Activated CD8-positive, alpha-beta memory T cell treated with anti-CD3 and anti-CD28 coated beads, Interleukin-2, amount 10 ng/mL, durations not matched to agents 7 days and 5 days (primary cell): ENCODE data around the gene TMTC2. TPM values are rescaled to one million over a fixed set of nuclear protein-coding genes. Genes with fewer than 3 reads are reported as not detected.

Experiments
- ATAC-seq: fragments of 150-1000 bp; cut with Tn5 transposase; one replicate; pipeline ENCODE4 v1.10.0; 2021; ENCODE audit warnings: moderate library complexity
- CTCF ChIA-PET: fragments of 350-600 bp; sonication (Branson Sonifier 250); formaldehyde crosslinking; loops from one replicate; lab custom pipeline; 2021; ENCODE audit warnings: antibody characterized with exemption; lab: Charles Lee
- DNase-seq: peaks from one replicate; pipeline ENCODE4 v3.0.0-alpha.2; 2020
- H3K27ac Mint-ChIP-seq: one replicate; pipeline ENCODE4 v1.8.0; 2021; ENCODE audit warnings: mild to moderate bottlenecking, mixed read lengths
- H3K27me3 Mint-ChIP-seq: one replicate; pipeline ENCODE4 v1.8.0; 2021; ENCODE audit warnings: mixed read lengths
- H3K36me3 Mint-ChIP-seq: one replicate; pipeline ENCODE4 v1.8.0; 2021; ENCODE audit warnings: mild to moderate bottlenecking, mixed read lengths
- H3K4me1 Mint-ChIP-seq: one replicate; pipeline ENCODE4 v1.8.0; 2021; ENCODE audit warnings: mixed read lengths
- H3K4me3 Mint-ChIP-seq: one replicate; pipeline ENCODE4 v1.8.0; 2021; ENCODE audit warnings: mild to moderate bottlenecking, moderate library complexity, mixed read lengths
- H3K9me3 Mint-ChIP-seq: one replicate; pipeline ENCODE4 v1.8.0; 2022; ENCODE audit warnings: low read depth, mixed read lengths
- total RNA-seq, 2 experiments: library from RNA; stranded (reverse); gene quantifications; one replicate each; pipeline ENCODE4 v1.2.3, GENCODE V29; 2021

The TMTC2 gene
- total RNA-seq, 2 experiments from 2014 or later, result 3.3 to 4.5 TPM

DNA sequence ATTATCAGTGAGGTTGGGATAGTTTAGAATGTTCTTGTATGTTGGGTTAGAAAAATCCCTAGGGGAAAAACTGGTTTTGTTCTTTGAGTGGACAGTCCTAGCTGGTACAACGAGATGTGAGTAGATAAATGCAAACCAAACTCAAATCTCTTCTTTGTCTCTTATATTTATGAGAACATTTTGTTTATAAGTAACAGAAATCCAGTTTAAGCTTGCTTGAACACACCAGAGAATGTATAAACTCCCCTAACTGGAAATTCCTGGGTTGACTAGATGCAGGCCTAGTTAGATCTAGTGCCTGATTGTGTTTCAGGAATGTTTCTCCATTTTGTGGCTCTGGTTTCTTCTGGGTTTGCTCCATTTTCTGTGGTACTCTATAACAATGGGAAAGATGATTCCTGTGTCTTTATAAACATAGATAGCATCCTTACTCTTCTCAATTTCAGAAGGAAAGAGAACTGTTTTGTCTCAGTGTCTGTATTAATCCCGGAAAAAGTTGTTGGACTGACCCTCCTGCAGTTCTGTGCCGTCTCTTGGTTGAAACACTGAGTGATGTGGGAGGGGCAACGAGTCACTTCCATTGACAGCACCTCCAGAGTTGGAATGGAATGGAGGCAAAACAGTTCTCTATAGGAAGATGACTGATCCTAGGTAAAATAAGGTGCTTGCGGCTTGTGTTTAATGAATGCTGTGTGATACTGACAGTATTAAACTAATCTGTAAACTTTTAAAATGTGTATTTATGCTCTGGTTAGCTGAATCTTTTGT is 244.8 kb downstream of the TMTC2 start:
- peaks cover 2% of the 10 kb centered on the region for H3K36me3 Mint-ChIP-seq
- H3K27ac Mint-ChIP-seq, result no peak overlapping the region
- CTCF ChIA-PET, result interaction anchor here (1.5 kb wide), 1 partner anchor 11 kb away, joined by 4 read pairs; no protein-coding TSS in a partner anchor
- H3K27me3 Mint-ChIP-seq, result no peaks in the 10 kb centered on the region
- DNase-seq (no peak), ATAC-seq (no peak)
- no peaks in the 10 kb centered on the region for H3K4me1 Mint-ChIP-seq
- H3K4me3 Mint-ChIP-seq, result no peak overlapping the region
- no peaks in the 10 kb centered on the region for H3K9me3 Mint-ChIP-seq

DNA sequence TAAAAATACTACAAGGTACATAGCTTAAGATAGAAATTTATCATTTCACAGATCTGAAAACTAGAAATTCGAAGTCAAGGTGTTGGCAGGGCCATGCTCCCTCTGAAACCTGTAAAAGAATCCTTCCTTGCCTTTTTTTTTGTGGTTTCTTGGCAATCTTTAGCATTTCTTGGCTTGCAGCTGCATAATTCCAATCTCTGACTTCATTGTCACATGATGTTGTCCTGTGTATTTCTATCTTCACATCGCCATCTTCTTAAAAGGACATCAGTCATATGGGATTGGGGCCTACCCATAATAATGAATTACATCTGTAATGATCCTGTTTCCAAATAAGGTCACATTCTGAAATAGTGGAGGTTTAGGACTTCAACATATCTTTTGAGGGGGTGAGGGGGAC is 250.4 kb downstream of the TMTC2 start:
- no peak overlapping the region for H3K4me3 Mint-ChIP-seq
- H3K27ac Mint-ChIP-seq, result no peak overlapping the region
- CTCF ChIA-PET, result no interaction called here
- H3K4me1 Mint-ChIP-seq, result no peaks in the 10 kb centered on the region
- no peaks in the 10 kb centered on the region for H3K27me3 Mint-ChIP-seq
- no peak for ATAC-seq
- no peaks in the 10 kb centered on the region for H3K9me3 Mint-ChIP-seq
- peaks cover 1% of the 10 kb centered on the region for H3K36me3 Mint-ChIP-seq
- DNase-seq, result no peak

DNA sequence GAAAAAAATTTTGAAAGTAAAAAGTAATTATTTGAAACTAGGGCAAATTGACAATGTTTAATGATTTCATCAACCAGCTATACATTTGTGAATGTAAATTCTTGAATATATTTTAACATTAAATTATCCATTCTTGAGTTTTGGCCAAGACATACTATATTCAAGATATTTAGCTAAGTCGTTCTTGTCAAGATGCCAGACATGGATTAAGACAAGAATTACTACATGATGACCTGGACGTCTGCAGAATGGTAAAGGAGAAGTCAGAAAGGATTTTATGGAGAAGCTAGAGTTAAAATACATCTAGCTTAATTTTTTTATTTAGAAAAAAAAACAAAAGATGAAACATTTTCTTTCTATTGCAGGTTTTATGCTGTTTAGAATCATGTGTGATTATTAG is 255.8 kb downstream of the TMTC2 start:
- no peaks in the 10 kb centered on the region for H3K9me3 Mint-ChIP-seq
- DNase-seq (no peak), ATAC-seq (no peak)
- CTCF ChIA-PET, result interaction anchor here (1.6 kb wide), 1 partner anchor 12 kb away, joined by 4 read pairs; no protein-coding TSS in a partner anchor
- no peaks in the 10 kb centered on the region for H3K27me3 Mint-ChIP-seq
- no peaks in the 10 kb centered on the region for H3K36me3 Mint-ChIP-seq
- no peaks in the 10 kb centered on the region for H3K4me1 Mint-ChIP-seq
- H3K4me3 Mint-ChIP-seq, result no peak overlapping the region
- H3K27ac Mint-ChIP-seq, result no peak overlapping the region

DNA sequence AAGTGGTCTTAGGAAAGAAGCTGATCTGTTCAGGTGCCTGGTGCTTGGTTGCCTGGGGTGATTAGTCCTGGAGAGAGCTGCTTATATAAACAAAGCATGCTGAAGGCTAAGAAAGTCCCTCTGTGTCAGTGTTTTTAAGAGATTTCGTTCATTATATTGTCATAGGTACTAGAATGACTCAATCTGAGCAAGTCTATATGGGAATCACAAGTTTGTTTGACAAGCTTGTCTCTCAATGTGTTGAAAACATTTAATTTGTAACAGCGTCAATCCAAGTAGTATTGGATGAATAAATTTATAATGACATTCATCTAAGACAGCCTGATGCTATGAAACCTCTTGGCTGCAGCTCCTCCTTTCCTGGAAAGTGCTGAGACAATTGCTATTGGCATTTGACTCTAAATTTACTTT is 256.3 kb downstream of the TMTC2 start:
- CTCF ChIA-PET, result interaction anchor here (1.6 kb wide), 1 partner anchor 12 kb away, joined by 4 read pairs; no protein-coding TSS in a partner anchor
- no peak for DNase-seq
- H3K9me3 Mint-ChIP-seq, result no peaks in the 10 kb centered on the region
- H3K36me3 Mint-ChIP-seq, result no peaks in the 10 kb centered on the region
- H3K4me3 Mint-ChIP-seq, result no peak overlapping the region
- ATAC-seq, result no peak
- H3K27ac Mint-ChIP-seq, result no peak overlapping the region
- H3K27me3 Mint-ChIP-seq, result no peaks in the 10 kb centered on the region
- H3K4me1 Mint-ChIP-seq, result no peaks in the 10 kb centered on the region

DNA sequence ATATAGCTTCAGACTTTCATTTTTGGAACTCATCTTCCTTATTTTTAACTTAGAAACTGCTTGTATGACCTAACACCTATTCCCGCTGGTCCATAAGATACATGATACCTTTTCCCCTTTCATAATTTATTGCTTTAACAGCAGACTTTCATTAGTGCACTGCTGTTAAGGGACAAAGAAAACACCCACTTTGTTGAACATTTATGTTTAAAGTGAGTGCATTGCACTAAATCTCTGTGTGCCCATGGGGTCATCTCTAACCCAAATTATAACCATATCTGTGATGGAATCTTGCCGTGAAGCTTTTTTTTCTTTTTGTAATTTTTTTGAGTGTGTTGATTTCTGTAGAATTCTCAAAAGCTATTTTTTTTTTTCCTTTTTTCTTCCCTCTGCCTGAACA is 261.8 kb downstream of the TMTC2 start:
- Mint-ChIP-seq H3K9me3 (no peaks in the 10 kb centered on the region), H3K36me3 (no peaks in the 10 kb centered on the region), H3K27me3 (no peaks in the 10 kb centered on the region), H3K4me1 (no peaks in the 10 kb centered on the region), H3K4me3 (no peak overlapping the region), H3K27ac (no peak overlapping the region)
- ATAC-seq, result no peak
- CTCF ChIA-PET, result no interaction called here
- no peak for DNase-seq

DNA sequence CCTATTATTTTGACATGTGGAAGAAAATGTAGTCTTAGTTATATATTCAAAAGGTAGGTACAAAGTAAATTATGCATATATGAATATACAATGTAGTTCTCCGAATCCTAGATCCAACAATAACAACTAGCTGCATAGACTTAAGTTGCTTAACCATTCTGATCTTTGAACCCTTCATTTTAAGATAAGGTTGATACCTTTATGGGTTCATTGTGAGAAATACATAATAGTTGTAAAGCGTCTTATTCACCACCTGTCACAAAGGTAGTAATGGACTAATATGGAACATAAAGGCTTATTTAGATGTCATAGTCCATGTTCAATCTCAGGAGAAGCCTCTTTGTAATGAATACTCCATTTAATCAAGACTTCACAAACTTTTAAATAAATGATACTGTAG is 263.6 kb downstream of the TMTC2 start:
- ATAC-seq (no peak), DNase-seq (no peak)
- Mint-ChIP-seq H3K27ac (no peak overlapping the region), H3K4me3 (no peak overlapping the region), H3K36me3 (no peaks in the 10 kb centered on the region), H3K4me1 (no peaks in the 10 kb centered on the region), H3K27me3 (no peaks in the 10 kb centered on the region), H3K9me3 (no peaks in the 10 kb centered on the region)
- CTCF ChIA-PET, result no interaction called here

DNA sequence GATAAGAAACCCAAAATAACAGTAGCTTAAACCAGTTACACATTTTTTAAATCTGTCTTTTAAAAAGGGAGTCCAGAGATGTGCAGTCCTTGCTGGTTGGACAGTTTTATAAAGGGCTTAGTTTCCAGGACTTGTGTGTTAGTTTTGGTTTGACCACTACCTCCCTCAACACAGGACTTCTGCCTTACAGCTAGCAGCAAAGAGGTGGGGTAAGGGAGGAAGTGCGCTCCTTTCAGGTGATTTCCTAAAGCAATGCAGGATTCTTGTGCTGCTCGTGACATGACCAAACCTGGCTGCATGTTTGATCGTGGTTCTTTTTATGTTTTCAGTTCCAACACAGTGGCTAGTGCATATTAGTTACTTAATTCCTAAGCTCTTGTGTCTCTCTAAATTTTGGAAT is 266.2 kb downstream of the TMTC2 start:
- Mint-ChIP-seq H3K4me1 (no peaks in the 10 kb centered on the region), H3K36me3 (no peaks in the 10 kb centered on the region), H3K4me3 (no peak overlapping the region), H3K27ac (no peak overlapping the region), H3K9me3 (peaks cover 2% of the 10 kb centered on the region), H3K27me3 (no peaks in the 10 kb centered on the region)
- no peak for ATAC-seq
- CTCF ChIA-PET, result no interaction called here
- no peak for DNase-seq

DNA sequence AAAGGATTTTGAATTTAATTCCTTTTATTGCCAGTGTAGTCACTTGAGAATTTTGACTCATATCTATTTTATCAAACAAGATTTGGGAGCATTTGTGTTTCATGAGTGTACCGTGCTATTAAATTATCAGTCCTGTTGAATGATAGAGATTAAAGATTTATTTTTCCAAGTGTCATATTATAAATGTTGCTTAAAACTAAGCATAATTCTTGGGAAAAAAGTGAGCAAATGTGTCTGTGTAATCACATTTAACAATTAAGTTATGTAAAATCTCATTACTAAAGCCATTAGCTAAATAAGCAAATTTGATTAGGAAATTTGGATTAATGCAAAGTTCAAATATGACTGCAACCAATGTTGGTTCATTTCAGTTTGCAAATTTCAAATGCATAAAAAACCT is 266.7 kb downstream of the TMTC2 start:
- no peak for ATAC-seq
- no peak overlapping the region for H3K4me3 Mint-ChIP-seq

DNA sequence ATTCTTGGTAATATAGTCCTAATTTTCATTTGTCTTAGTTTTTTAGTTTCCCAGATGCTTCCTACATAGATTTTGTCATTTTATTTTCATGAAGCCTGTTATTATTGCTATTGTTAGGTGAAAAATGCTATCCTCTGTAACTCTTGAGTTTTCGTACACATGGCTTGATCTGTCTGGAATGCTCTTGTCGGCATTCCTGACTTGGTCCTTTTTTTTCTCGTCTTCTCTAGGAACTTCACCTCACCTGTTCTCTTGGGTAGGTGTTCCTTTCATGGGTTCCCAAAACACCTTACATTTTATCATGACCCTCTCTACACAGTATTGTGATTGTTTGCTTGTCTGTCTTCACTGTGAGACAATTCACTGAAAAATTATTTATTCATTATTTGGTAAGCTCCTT is 267.4 kb downstream of the TMTC2 start:
- H3K27ac Mint-ChIP-seq, result no peak overlapping the region
- no peaks in the 10 kb centered on the region for H3K27me3 Mint-ChIP-seq
- no peaks in the 10 kb centered on the region for H3K36me3 Mint-ChIP-seq
- peaks cover 4% of the 10 kb centered on the region for H3K4me1 Mint-ChIP-seq
- peaks cover 2% of the 10 kb centered on the region for H3K9me3 Mint-ChIP-seq
- DNase-seq (no peak), ATAC-seq (no peak)
- CTCF ChIA-PET, result no interaction called here
- H3K4me3 Mint-ChIP-seq, result no peak overlapping the region

More for the DNA sequence above, 266.7 kb downstream of the TMTC2 start:
- CTCF ChIA-PET, result no interaction called here
- DNase-seq, result no peak
- Mint-ChIP-seq H3K36me3 (no peaks in the 10 kb centered on the region), H3K27me3 (no peaks in the 10 kb centered on the region), H3K27ac (no peak overlapping the region), H3K4me1 (no peaks in the 10 kb centered on the region), H3K9me3 (peaks cover 2% of the 10 kb centered on the region)

DNA sequence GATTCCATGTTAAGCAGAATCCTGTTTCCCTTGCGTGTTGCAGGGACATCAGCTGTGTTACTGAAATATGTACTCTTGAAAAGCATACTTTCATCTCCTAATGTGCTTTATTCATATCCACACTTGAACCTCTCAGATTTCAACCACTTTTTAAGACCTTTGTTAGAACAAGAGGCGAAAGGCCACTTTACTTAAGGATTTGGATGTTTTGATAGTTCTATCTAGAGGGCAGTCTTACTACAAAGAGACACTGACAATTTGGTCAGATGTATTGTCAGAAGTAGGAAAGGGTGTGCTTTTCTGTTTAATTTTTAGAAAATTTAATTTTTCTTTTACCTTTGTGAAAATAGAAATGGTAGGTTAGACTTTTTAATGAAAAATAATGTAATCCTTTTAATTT is 267.9 kb downstream of the TMTC2 start:
- ATAC-seq (no peak), DNase-seq (no peak)
- Mint-ChIP-seq H3K36me3 (no peaks in the 10 kb centered on the region), H3K4me3 (no peak overlapping the region), H3K27me3 (no peaks in the 10 kb centered on the region), H3K4me1 (peaks cover 8% of the 10 kb centered on the region), H3K27ac (no peak overlapping the region), H3K9me3 (peaks cover 2% of the 10 kb centered on the region)
- CTCF ChIA-PET, result no interaction called here

DNA sequence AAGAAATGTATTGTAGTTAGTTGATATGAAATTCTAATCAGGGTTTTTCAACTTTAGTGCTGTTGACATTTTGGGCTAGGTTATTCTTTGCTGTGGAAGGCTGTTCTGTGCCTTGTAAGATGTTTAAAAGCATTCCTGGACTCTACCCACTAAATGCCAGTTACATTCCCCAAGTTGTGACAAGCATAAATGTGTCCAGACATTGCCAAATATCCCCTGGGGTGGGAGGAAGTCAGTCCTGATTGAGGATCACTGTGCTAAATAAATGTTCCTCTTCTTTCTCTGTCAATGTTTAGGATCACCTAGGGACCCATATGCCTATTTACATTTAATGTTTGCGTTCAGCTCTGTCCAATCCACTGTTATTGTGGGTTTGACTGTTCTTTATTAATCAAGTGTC is 268.3 kb downstream of the TMTC2 start:
- Mint-ChIP-seq H3K36me3 (no peaks in the 10 kb centered on the region), H3K9me3 (peaks cover 2% of the 10 kb centered on the region), H3K27me3 (no peaks in the 10 kb centered on the region), H3K4me1 (peaks cover 13% of the 10 kb centered on the region), H3K4me3 (no peak overlapping the region), H3K27ac (no peak overlapping the region)
- ATAC-seq (no peak), DNase-seq (no peak)
- CTCF ChIA-PET, result no interaction called here

DNA sequence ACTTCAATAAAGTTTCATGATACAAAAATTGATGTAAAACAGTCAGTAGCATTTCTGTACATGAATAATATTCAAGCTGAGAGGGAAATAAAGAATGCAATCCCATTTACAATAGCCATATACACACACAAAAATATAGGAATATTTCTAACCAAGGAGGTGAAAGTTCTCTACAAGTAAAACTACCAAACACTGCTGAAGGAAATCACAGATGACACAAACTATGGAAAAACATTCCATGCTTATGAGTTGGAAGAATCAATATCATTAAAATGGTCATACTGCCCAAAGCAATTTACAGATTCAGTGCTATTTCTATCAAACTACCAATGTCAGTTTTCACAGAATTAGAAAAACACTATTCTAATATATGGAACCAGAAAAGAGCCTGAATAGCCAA is 272.3 kb downstream of the TMTC2 start:
- ATAC-seq (no peak), DNase-seq (no peak)
- CTCF ChIA-PET, result no interaction called here
- no peak overlapping the region for H3K27ac Mint-ChIP-seq
- H3K9me3 Mint-ChIP-seq, result peaks cover 2% of the 10 kb centered on the region
- H3K4me3 Mint-ChIP-seq, result no peak overlapping the region
- no peaks in the 10 kb centered on the region for H3K36me3 Mint-ChIP-seq
- peaks cover 14% of the 10 kb centered on the region for H3K4me1 Mint-ChIP-seq
- H3K27me3 Mint-ChIP-seq, result no peaks in the 10 kb centered on the region

DNA sequence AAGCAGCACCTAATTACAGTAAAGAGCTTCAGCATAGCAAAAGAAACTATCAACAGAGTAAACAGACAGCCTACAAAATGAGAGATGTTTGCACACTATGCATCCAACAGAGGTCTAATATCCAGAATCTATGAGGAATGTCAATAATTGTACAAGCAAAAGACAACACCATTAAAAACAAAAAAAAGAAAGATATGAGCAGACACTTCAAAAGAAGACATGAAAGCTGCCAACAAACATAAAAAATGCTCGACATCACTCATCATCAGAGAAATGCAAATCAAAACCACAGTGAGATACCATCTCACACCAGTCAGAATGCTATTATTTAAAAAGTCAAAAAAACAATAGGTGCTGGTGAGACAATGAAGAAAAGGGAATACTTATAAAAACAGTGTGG is 273.1 kb downstream of the TMTC2 start:
- CTCF ChIA-PET, result no interaction called here

DNA sequence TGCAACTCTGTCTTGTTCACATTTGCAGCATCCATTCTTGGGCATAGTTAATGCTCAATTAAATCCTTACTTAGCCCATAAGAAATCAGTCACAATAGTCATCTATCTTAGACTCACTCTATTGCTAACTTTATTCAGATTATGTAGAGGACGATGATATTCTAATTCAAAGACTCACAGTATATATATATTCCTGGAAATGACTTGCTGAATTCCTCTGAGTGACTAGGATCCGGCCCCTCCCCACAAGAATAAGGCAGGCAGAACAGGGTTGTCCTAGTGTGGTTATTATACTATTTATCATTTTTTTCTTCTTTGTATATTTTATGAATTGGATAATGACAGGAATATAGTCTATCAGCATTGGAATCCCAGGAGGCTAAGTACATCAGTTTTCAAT is 275.1 kb downstream of the TMTC2 start:
- Mint-ChIP-seq H3K27me3 (no peaks in the 10 kb centered on the region), H3K4me1 (peaks cover 14% of the 10 kb centered on the region), H3K36me3 (no peaks in the 10 kb centered on the region), H3K27ac (no peak overlapping the region), H3K4me3 (no peak overlapping the region), H3K9me3 (peaks cover 2% of the 10 kb centered on the region)
- CTCF ChIA-PET, result no interaction called here
- DNase-seq (no peak), ATAC-seq (no peak)

More for the DNA sequence above, 273.1 kb downstream of the TMTC2 start:
- H3K27ac Mint-ChIP-seq, result no peak overlapping the region
- peaks cover 14% of the 10 kb centered on the region for H3K4me1 Mint-ChIP-seq
- ATAC-seq (no peak), DNase-seq (no peak)
- no peak overlapping the region for H3K4me3 Mint-ChIP-seq
- no peaks in the 10 kb centered on the region for H3K27me3 Mint-ChIP-seq
- H3K9me3 Mint-ChIP-seq, result peaks cover 2% of the 10 kb centered on the region
- H3K36me3 Mint-ChIP-seq, result no peaks in the 10 kb centered on the region
